Liver (tissue), 9 donors: Measurements from ENCODE around the gene PDCD2L. TPM values are rescaled to one million over a fixed set of nuclear protein-coding genes. Genes with fewer than 3 reads are reported as not detected.

ENCODE experiments used
- DNase-seq: peaks from one replicate; pipeline ENCODE4 v3.0.0-alpha.2; 2017; ENCODE audit warnings: low spot score
- H3K27ac ChIP-seq, 2 donors: one replicate each; pipeline ENCODE4 v1.7.0; 2013; ENCODE audit warnings: inconsistent platforms in 2 of 2, low read length in 2 of 2, control low read depth in 1 of 2, low read depth in 1 of 2, mild to moderate bottlenecking in 1 of 2
- H3K27me3 ChIP-seq, 4 donors: one replicate each; pipeline versions ENCODE4 v1.6.1 to v1.7.0; 2013; ENCODE audit warnings: low read length in 3 of 4, inconsistent platforms in 1 of 4, mild to moderate bottlenecking in 1 of 4, moderate library complexity in 1 of 4; ENCODE audit not compliant: control insufficient read depth in 4 of 4, insufficient read depth in 4 of 4
- H3K36me3 ChIP-seq, 4 donors: one replicate each; pipeline versions ENCODE4 v1.6.1 to v1.7.0; 2013; ENCODE audit warnings: low read length in 3 of 4, mild to moderate bottlenecking in 3 of 4, low read depth in 1 of 4, moderate library complexity in 1 of 4; ENCODE audit not compliant: control insufficient read depth in 4 of 4, insufficient read depth in 3 of 4
- H3K4me1 ChIP-seq, 4 donors: one replicate each; pipeline versions ENCODE4 v1.6.1 to v1.7.0; 2013; ENCODE audit warnings: low read length in 3 of 4, mild to moderate bottlenecking in 3 of 4, moderate library complexity in 1 of 4; ENCODE audit not compliant: control insufficient read depth in 4 of 4, insufficient read depth in 4 of 4
- H3K4me3 ChIP-seq, 3 donors: one replicate each; pipeline versions ENCODE4 v1.6.1 to v1.7.0; 2013; ENCODE audit warnings: low read length in 3 of 3, control low read depth in 1 of 3, low read depth in 1 of 3, mild to moderate bottlenecking in 1 of 3
- H3K9ac ChIP-seq, 2 donors: one replicate each; pipeline ENCODE4 v1.7.0; 2013; ENCODE audit warnings: low read length in 2 of 2, mild to moderate bottlenecking in 2 of 2, moderate library complexity in 2 of 2, control low read depth in 1 of 2, low read depth in 1 of 2
- H3K9me3 ChIP-seq, 4 donors: one replicate each; pipeline versions ENCODE4 v1.6.1 to v1.7.0; 2013; ENCODE audit warnings: low read length in 3 of 4; ENCODE audit not compliant: control insufficient read depth in 4 of 4
- FOXA1 ChIP-seq: IDR thresholded peaks from 2 replicates; pipeline ENCODE4 v1.6.1; 2016; ENCODE audit warnings: antibody characterized with exemption
- GABPA ChIP-seq, 2 donors: IDR thresholded peaks in 1 of 2; conservative IDR thresholded peaks in 1 of 2; 2 replicates each; pipeline ENCODE4 v1.6.1; 2016; ENCODE audit warnings: antibody characterized with exemption in 2 of 2, mild to moderate bottlenecking in 1 of 2, moderate library complexity in 1 of 2
- HNF4A ChIP-seq, 2 donors: conservative IDR thresholded peaks; 2 replicates each; pipeline ENCODE4 v1.6.1; 2016; ENCODE audit warnings: antibody characterized with exemption in 2 of 2, mild to moderate bottlenecking in 2 of 2
- HNF4G ChIP-seq: IDR thresholded peaks from 2 replicates; pipeline ENCODE4 v1.6.1; 2016; ENCODE audit warnings: antibody characterized with exemption
- NR2F2 ChIP-seq: IDR thresholded peaks from 2 replicates; pipeline ENCODE4 v1.6.1; 2016; ENCODE audit warnings: antibody characterized with exemption
- RXRA ChIP-seq, 2 donors: IDR thresholded peaks; 2 replicates each; pipeline ENCODE4 v1.6.1; 2017 to 2018; ENCODE audit warnings: antibody characterized with exemption in 2 of 2, mild to moderate bottlenecking in 1 of 2
- SP1 ChIP-seq: IDR thresholded peaks from 2 replicates; pipeline ENCODE4 v1.6.1; 2018; ENCODE audit warnings: antibody characterized with exemption, mild to moderate bottlenecking
- TAF1 ChIP-seq: conservative IDR thresholded peaks from 2 replicates; pipeline ENCODE4 v1.6.1; 2016; ENCODE audit warnings: antibody characterized with exemption, mild to moderate bottlenecking
- YY1 ChIP-seq: IDR thresholded peaks from 2 replicates; pipeline ENCODE4 v1.6.1; 2016; ENCODE audit warnings: antibody characterized with exemption, mild to moderate bottlenecking
- WGBS: extraction: QIAGEN DNeasy Blood & Tissue Kit; methylation state at CpG from one replicate; pipeline ENCODE4 v1.1.7; 2013; 5-methylcytosine and 5-hydroxymethylcytosine counted together
- polyA plus RNA-seq, 2 donors: library from polyadenylated mRNA; stranded (reverse) in 1 of 2; unstranded in 1 of 2; fragments of 200-250 nt in 1 of 2; fragments of >200 nt in 1 of 2; fragmentation: Nextera tagmentation in 1 of 2; extraction: Ambion mirVana in 1 of 2; gene quantifications; one replicate each; pipeline versions ENCODE4 v1.2.1 to v1.2.3, GENCODE V29; 2013 to 2015
- total RNA-seq, 2 donors: library from RNA; depleted of rRNA; stranded (reverse); fragments of >200 nt; gene quantifications; one replicate each; pipeline ENCODE4 v1.2.3, GENCODE V29; 2014
- TF ChIP-seq, protein P1 (sequence below): fragments of 150-350 bp; IDR thresholded peaks from 2 replicates; pipeline ENCODE4 v1.5.1; 2017; ENCODE audit warnings: improper control_type of control experiment, low read depth, low read length; ENCODE audit not compliant: missing input control
- TF ChIP-seq, protein P2 (sequence below): IDR thresholded peaks from 2 replicates; pipeline ENCODE4 v1.6.1; 2016; ENCODE audit warnings: antibody characterized with exemption, mild to moderate bottlenecking
- TF ChIP-seq, protein P3 (sequence below): IDR thresholded peaks from 2 replicates; pipeline ENCODE4 v1.6.1; 2016; ENCODE audit warnings: antibody characterized with exemption
- TF ChIP-seq, protein P4 (sequence below): IDR thresholded peaks from 2 replicates; pipeline ENCODE4 v1.6.1; 2016; ENCODE audit warnings: antibody characterized with exemption
- TF ChIP-seq, protein P5 (sequence below): IDR thresholded peaks from 2 replicates; pipeline ENCODE4 v1.6.1; 2016; ENCODE audit warnings: antibody characterized with exemption
- donor health status: healthy.
- donor health status: healthy.
- donor health status: healthy.
- donor health status: healthy.
- donor health status: healthy.

The PDCD2L gene
- total and polyA plus RNA-seq, 4 donors: 3.8 to 7.6 (median 5.1) TPM

DNA sequence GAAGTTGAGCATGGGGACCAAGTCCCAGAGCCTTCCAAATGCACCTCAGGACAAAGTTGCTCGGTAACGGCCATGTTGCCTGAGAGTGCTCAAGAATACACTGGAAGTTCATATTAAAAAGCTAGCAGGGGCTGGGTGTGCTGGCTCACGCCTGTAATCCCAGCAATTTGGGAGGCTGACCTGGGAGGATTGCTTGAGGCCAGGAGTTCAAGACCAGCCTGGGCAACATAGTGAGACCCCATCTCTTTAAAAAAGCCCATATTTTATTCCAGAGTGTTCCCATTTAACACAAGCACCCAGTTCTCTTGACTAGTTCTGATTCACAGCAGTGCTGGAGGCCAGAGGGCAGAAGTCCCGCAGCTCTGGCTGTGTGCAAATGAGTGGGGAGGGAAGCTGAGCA is 47.3 kb upstream of the PDCD2L start:
- Histone ChIP-seq H3K9me3 (no peaks in the 10 kb centered on the region), H3K27me3 (no peaks in the 10 kb centered on the region), H3K27ac (no peak overlapping the region), H3K36me3 (peaks cover 5 to 23% (median 9%) of the 10 kb centered on the region in 4 donors), H3K4me3 (no peak overlapping the region), H3K4me1 (peaks cover 5 to 15% (median 11%) of the 10 kb centered on the region in 4 donors), H3K9ac (no peak overlapping the region)
- TF ChIP-seq GABPA (IDR thresholded peaks at IDR 0.05 in 1 of 2, conservative IDR thresholded peaks at IDR 0.05 in 1 of 2) (no peak), SP1 (no peak), HNF4G (no peak), FOXA1 (no peak)
- TF ChIP-seq, protein P1, sequence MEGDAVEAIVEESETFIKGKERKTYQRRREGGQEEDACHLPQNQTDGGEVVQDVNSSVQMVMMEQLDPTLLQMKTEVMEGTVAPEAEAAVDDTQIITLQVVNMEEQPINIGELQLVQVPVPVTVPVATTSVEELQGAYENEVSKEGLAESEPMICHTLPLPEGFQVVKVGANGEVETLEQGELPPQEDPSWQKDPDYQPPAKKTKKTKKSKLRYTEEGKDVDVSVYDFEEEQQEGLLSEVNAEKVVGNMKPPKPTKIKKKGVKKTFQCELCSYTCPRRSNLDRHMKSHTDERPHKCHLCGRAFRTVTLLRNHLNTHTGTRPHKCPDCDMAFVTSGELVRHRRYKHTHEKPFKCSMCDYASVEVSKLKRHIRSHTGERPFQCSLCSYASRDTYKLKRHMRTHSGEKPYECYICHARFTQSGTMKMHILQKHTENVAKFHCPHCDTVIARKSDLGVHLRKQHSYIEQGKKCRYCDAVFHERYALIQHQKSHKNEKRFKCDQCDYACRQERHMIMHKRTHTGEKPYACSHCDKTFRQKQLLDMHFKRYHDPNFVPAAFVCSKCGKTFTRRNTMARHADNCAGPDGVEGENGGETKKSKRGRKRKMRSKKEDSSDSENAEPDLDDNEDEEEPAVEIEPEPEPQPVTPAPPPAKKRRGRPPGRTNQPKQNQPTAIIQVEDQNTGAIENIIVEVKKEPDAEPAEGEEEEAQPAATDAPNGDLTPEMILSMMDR: no peak
- DNase-seq: no peak
- 96% methylated on average over 4 of the region's 4 CpGs for WGBS

DNA sequence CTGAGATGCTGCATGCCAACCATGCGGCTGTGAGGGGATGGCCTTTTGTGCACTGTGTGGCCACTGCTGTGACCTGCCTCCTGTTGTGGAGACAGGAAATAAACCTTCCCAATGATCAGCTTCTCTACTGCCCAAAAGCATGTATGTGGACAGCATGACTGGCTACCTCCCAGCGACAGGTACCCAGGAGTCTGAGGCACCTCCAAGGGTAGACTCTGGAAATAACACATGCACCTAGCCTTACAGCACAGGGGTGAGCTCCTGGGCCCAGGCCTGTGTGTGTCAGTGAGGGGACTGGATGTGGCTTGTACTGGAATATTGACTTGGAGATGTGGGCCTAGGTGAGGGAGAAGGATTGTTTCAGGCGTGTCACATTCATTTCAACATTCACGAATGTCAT is 46.8 kb upstream of the PDCD2L start:
- 96% methylated on average over 4 of the region's 4 CpGs for WGBS
- peak overlapping the region in 1 of 2 donors; percentile 20 for H3K27ac ChIP-seq

More for the DNA sequence above, 46.8 kb upstream of the PDCD2L start:
- Histone ChIP-seq H3K4me3 (no peak overlapping the region), H3K4me1 (peaks cover 5 to 15% (median 11%) of the 10 kb centered on the region in 4 donors), H3K9me3 (no peaks in the 10 kb centered on the region), H3K27me3 (no peaks in the 10 kb centered on the region), H3K36me3 (peaks cover 5 to 20% (median 8%) of the 10 kb centered on the region in 4 donors), H3K9ac (no peak overlapping the region)
- no peak for DNase-seq
- TF ChIP-seq, protein P2, sequence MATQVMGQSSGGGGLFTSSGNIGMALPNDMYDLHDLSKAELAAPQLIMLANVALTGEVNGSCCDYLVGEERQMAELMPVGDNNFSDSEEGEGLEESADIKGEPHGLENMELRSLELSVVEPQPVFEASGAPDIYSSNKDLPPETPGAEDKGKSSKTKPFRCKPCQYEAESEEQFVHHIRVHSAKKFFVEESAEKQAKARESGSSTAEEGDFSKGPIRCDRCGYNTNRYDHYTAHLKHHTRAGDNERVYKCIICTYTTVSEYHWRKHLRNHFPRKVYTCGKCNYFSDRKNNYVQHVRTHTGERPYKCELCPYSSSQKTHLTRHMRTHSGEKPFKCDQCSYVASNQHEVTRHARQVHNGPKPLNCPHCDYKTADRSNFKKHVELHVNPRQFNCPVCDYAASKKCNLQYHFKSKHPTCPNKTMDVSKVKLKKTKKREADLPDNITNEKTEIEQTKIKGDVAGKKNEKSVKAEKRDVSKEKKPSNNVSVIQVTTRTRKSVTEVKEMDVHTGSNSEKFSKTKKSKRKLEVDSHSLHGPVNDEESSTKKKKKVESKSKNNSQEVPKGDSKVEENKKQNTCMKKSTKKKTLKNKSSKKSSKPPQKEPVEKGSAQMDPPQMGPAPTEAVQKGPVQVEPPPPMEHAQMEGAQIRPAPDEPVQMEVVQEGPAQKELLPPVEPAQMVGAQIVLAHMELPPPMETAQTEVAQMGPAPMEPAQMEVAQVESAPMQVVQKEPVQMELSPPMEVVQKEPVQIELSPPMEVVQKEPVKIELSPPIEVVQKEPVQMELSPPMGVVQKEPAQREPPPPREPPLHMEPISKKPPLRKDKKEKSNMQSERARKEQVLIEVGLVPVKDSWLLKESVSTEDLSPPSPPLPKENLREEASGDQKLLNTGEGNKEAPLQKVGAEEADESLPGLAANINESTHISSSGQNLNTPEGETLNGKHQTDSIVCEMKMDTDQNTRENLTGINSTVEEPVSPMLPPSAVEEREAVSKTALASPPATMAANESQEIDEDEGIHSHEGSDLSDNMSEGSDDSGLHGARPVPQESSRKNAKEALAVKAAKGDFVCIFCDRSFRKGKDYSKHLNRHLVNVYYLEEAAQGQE: no peak
- TF ChIP-seq, protein P3, sequence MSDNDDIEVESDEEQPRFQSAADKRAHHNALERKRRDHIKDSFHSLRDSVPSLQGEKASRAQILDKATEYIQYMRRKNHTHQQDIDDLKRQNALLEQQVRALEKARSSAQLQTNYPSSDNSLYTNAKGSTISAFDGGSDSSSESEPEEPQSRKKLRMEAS: no peak
- no peak for TF ChIP-seq YY1
- no peak for TF ChIP-seq HNF4A (conservative IDR thresholded peaks at IDR 0.05)
- no peak for TF ChIP-seq NR2F2
- TF ChIP-seq, protein P4, sequence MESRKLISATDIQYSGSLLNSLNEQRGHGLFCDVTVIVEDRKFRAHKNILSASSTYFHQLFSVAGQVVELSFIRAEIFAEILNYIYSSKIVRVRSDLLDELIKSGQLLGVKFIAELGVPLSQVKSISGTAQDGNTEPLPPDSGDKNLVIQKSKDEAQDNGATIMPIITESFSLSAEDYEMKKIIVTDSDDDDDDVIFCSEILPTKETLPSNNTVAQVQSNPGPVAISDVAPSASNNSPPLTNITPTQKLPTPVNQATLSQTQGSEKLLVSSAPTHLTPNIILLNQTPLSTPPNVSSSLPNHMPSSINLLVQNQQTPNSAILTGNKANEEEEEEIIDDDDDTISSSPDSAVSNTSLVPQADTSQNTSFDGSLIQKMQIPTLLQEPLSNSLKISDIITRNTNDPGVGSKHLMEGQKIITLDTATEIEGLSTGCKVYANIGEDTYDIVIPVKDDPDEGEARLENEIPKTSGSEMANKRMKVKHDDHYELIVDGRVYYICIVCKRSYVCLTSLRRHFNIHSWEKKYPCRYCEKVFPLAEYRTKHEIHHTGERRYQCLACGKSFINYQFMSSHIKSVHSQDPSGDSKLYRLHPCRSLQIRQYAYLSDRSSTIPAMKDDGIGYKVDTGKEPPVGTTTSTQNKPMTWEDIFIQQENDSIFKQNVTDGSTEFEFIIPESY: no peak
- TF ChIP-seq TAF1: no peak
- no peak for TF ChIP-seq HNF4G
- TF ChIP-seq GABPA (IDR thresholded peaks at IDR 0.05 in 1 of 2, conservative IDR thresholded peaks at IDR 0.05 in 1 of 2): no peak
- TF ChIP-seq RXRA (IDR thresholded peaks at IDR 0.05): no peak
- TF ChIP-seq, protein P5, sequence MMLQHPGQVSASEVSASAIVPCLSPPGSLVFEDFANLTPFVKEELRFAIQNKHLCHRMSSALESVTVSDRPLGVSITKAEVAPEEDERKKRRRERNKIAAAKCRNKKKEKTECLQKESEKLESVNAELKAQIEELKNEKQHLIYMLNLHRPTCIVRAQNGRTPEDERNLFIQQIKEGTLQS: no peak
- no peak for TF ChIP-seq FOXA1
- no peak for TF ChIP-seq SP1
